ENCODE measurements around the gene MSI2. TPM values are rescaled to one million over a fixed set of nuclear protein-coding genes. Genes with fewer than 3 reads are reported as not detected.

MSI2 gene
- total and polyA plus RNA-seq, 2 donors (not counting 1 experiment from before 2014, with no cell fraction given): 16.1 to 196 TPM

DNA sequence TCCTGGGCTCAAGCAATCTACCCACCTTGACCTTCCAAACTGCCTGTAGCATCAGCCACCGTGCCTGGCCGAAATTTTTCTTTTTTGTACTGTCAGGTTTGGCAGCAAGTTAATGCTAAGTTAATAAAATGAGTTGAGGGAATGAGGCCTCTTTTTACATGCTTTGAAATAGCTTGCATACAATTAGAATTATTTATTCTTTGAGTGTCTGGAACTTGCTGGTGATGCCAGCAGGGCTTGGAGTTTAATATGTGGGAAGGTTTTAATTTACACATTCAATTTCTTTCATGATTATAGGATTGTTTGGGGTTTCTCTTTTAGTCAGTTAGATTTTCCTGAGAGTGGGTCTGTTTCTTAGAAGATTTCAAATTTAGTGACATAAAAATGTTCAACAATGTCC, 31.2 kb upstream of the MSI2 start:
- no peaks in the 10 kb centered on the region for H3K36me3 ChIP-seq (replicated peaks in 1 of 2; ENCODE audit: control extremely low read depth in 1 of 2, control insufficient read depth in 1 of 2, extremely low read depth in 1 of 2, insufficient read depth in 2 of 2, low read length in 1 of 2)
- no peaks in the 10 kb centered on the region for H3K4me1 ChIP-seq (ENCODE audit: control insufficient read depth in 2 of 2, insufficient read depth in 2 of 2, low read length in 2 of 2)
- H2AFZ ChIP-seq (ENCODE audit: insufficient read depth, low read depth, low read length, poor library complexity, severe bottlenecking): no peak overlapping the region
- H3K9ac ChIP-seq (ENCODE audit: low read length): no peak overlapping the region
- no peak overlapping the region for H3K27ac ChIP-seq (ENCODE audit: low read length in 2 of 2)
- Mint-ChIP-seq H3K4me3 (no peak overlapping the region), H3K27ac (no peak overlapping the region), H3K9me3 (ENCODE audit: insufficient read depth) (peaks cover 4% of the 10 kb centered on the region), H3K4me1 (no peaks in the 10 kb centered on the region), H3K27me3 (peaks cover 10% of the 10 kb centered on the region)
- peaks cover 2 to 9% (median 8%) of the 10 kb centered on the region in 3 donors for H3K9me3 ChIP-seq (ENCODE audit: control extremely low read depth in 1 of 3, control insufficient read depth in 2 of 3, insufficient read depth in 1 of 3, low read length in 2 of 3)
- no peaks in the 10 kb centered on the region for H3K79me2 ChIP-seq (ENCODE audit: control insufficient read depth, insufficient read depth, low read length)
- H3K4me3 ChIP-seq (ENCODE audit: control extremely low read depth in 1 of 5, extremely low read depth in 1 of 5, insufficient read depth in 1 of 5, low read depth in 2 of 5, low read length in 4 of 5): no peak overlapping the region
- no peaks in the 10 kb centered on the region for H4K20me1 ChIP-seq (ENCODE audit: control insufficient read depth, insufficient read depth, low read length, poor library complexity, severe bottlenecking)
- TF ChIP-seq, protein P1, sequence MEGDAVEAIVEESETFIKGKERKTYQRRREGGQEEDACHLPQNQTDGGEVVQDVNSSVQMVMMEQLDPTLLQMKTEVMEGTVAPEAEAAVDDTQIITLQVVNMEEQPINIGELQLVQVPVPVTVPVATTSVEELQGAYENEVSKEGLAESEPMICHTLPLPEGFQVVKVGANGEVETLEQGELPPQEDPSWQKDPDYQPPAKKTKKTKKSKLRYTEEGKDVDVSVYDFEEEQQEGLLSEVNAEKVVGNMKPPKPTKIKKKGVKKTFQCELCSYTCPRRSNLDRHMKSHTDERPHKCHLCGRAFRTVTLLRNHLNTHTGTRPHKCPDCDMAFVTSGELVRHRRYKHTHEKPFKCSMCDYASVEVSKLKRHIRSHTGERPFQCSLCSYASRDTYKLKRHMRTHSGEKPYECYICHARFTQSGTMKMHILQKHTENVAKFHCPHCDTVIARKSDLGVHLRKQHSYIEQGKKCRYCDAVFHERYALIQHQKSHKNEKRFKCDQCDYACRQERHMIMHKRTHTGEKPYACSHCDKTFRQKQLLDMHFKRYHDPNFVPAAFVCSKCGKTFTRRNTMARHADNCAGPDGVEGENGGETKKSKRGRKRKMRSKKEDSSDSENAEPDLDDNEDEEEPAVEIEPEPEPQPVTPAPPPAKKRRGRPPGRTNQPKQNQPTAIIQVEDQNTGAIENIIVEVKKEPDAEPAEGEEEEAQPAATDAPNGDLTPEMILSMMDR (IDR thresholded peaks at IDR 0.05): no peak
- no peak for TF ChIP-seq EZH2 (IDR thresholded peaks at IDR 0.05; ENCODE audit: borderline replicate concordance, insufficient read depth, low read depth, low read length, poor library complexity, severe bottlenecking)
- CTCF ChIA-PET: no interaction called here
- intact Hi-C loops (cut with micrococcal nuclease): no loop called here
- no peak for DNase-seq
- no peak overlapping the region for H3K4me2 ChIP-seq (replicated peaks; ENCODE audit: low read depth, low read length, poor library complexity, severe bottlenecking)
- no CpG with 5 or more reads among the region's 2 CpGs for WGBS (ENCODE audit: insufficient coverage)
- POLR2A ChIA-PET: no interaction called here
- no peak for ATAC-seq (ENCODE audit: low read depth)
- H3K27me3 ChIP-seq (replicated peaks in 1 of 4; ENCODE audit: control extremely low read depth in 1 of 4, control insufficient read depth in 3 of 4, insufficient read depth in 4 of 4, low read length in 3 of 4): peaks cover 0 to 3% (median 0%) of the 10 kb centered on the region in 4 experiments

DNA sequence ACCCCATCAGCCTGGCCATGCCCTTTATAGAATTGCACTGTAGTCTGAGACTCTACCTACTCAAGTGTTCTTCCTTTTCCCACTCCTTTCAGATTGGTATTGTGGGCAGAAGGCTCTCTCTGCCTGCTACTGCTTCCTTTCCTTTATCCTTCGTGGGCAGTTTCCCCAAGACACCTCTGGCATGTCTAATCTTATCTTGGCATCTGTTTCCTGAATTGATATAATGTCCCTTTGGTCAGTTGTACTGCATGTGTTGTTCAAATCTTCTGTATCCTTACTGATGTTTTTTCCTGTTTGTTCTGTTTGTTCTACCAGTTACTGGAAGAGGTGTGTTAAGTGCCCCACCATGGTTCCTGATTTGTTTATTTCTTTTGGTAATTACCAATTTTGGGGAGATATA, 29.5 kb upstream of the MSI2 start:
- ChIA-PET CTCF (no interaction called here), POLR2A (no interaction called here)
- H3K4me1 ChIP-seq (ENCODE audit: control insufficient read depth in 2 of 2, insufficient read depth in 2 of 2, low read length in 2 of 2): no peaks in the 10 kb centered on the region
- H3K4me1 Mint-ChIP-seq: no peaks in the 10 kb centered on the region
- H3K27me3 Mint-ChIP-seq: peaks cover 18% of the 10 kb centered on the region
- peaks cover 0 to 3% (median under 1%) of the 10 kb centered on the region in 4 experiments for H3K27me3 ChIP-seq (replicated peaks in 1 of 4; ENCODE audit: control extremely low read depth in 1 of 4, control insufficient read depth in 3 of 4, insufficient read depth in 4 of 4, low read length in 3 of 4)
- intact Hi-C loops (cut with micrococcal nuclease): no loop called here
- ATAC-seq (ENCODE audit: low read depth) (no peak), DNase-seq (no peak)
- no peak overlapping the region for H3K4me2 ChIP-seq (replicated peaks; ENCODE audit: low read depth, low read length, poor library complexity, severe bottlenecking)
- H3K27ac Mint-ChIP-seq: no peak overlapping the region
- no peak overlapping the region for H3K27ac ChIP-seq (ENCODE audit: low read length in 2 of 2)
- H3K9me3 Mint-ChIP-seq (ENCODE audit: insufficient read depth): peaks cover 4% of the 10 kb centered on the region
- H3K9me3 ChIP-seq (ENCODE audit: control extremely low read depth in 1 of 3, control insufficient read depth in 2 of 3, insufficient read depth in 1 of 3, low read length in 2 of 3): peaks cover 0 to 5% (median 3%) of the 10 kb centered on the region in 3 donors
- 38% methylated on average over 1 of the region's 1 CpG for WGBS (ENCODE audit: insufficient coverage)
- no peak overlapping the region for H3K4me3 ChIP-seq (ENCODE audit: control extremely low read depth in 1 of 5, extremely low read depth in 1 of 5, insufficient read depth in 1 of 5, low read depth in 2 of 5, low read length in 4 of 5)
- TF ChIP-seq EZH2 (IDR thresholded peaks at IDR 0.05; ENCODE audit: borderline replicate concordance, insufficient read depth, low read depth, low read length, poor library complexity, severe bottlenecking): no peak
- TF ChIP-seq, protein P1 (IDR thresholded peaks at IDR 0.05): no peak
- no peak overlapping the region for H3K4me3 Mint-ChIP-seq
- no peaks in the 10 kb centered on the region for H3K79me2 ChIP-seq (ENCODE audit: control insufficient read depth, insufficient read depth, low read length)
- no peak overlapping the region for H3K9ac ChIP-seq (ENCODE audit: low read length)
- no peaks in the 10 kb centered on the region for H4K20me1 ChIP-seq (ENCODE audit: control insufficient read depth, insufficient read depth, low read length, poor library complexity, severe bottlenecking)
- no peaks in the 10 kb centered on the region for H3K36me3 ChIP-seq (replicated peaks in 1 of 2; ENCODE audit: control extremely low read depth in 1 of 2, control insufficient read depth in 1 of 2, extremely low read depth in 1 of 2, insufficient read depth in 2 of 2, low read length in 1 of 2)
- no peak overlapping the region for H2AFZ ChIP-seq (ENCODE audit: insufficient read depth, low read depth, low read length, poor library complexity, severe bottlenecking)

Measured in B cell (primary cell).